ENCODE measurements around the gene KRTAP12-3. TPM values are rescaled to one million over a fixed set of nuclear protein-coding genes. Genes with fewer than 3 reads are reported as not detected.
"Not testable (repeated sequence)": the region's sequence is repeated elsewhere in the genome, so short reads cannot be mapped to it uniquely, and the experiment has no call there.

Gene KRTAP12-3
- total and polyA plus RNA-seq, 4 donors = not detected

GRCh38 chr21:44658913-44659595 lies 1.3 kb downstream of the KRTAP12-3 start:
- no peak overlapping the region for H3K4me3 ChIP-seq (ENCODE audit: low read depth in 1 of 3, low read length in 3 of 3)
- no peaks in the 10 kb centered on the region for H3K27me3 ChIP-seq (ENCODE audit: control insufficient read depth in 4 of 4, insufficient read depth in 4 of 4, low read length in 3 of 4)
- H3K9ac ChIP-seq (ENCODE audit: low read depth in 1 of 2, low read length in 2 of 2) = no peak overlapping the region
- H3K4me1 ChIP-seq (ENCODE audit: control insufficient read depth in 4 of 4, insufficient read depth in 4 of 4, low read length in 3 of 4) = no peaks in the 10 kb centered on the region
- WGBS = 51% methylated on average over 11 of the region's 11 CpGs
- H3K27ac ChIP-seq (ENCODE audit: low read depth in 1 of 2, low read length in 2 of 2) = no peak overlapping the region
- no peaks in the 10 kb centered on the region for H3K36me3 ChIP-seq (ENCODE audit: control insufficient read depth in 4 of 4, insufficient read depth in 3 of 4, low read depth in 1 of 4, low read length in 3 of 4)
- H3K9me3 ChIP-seq (ENCODE audit: control insufficient read depth in 4 of 4, low read length in 3 of 4) = peaks cover 0 to 5% (median 0%) of the 10 kb centered on the region in 4 donors
- no peak for DNase-seq (ENCODE audit: low spot score)
- TF ChIP-seq RXRA (IDR thresholded peaks at IDR 0.05) (no peak), GABPA (IDR thresholded peaks at IDR 0.05 in 1 of 2, conservative IDR thresholded peaks at IDR 0.05 in 1 of 2) (no peak), SP1 (IDR thresholded peaks at IDR 0.05) (no peak), MAX (IDR thresholded peaks at IDR 0.05) (no peak), REST (IDR thresholded peaks at IDR 0.05) (no peak)

- not testable (repeated sequence) for H3K27ac ChIP-seq (ENCODE audit: low read depth in 1 of 2, low read length in 2 of 2); H3K4me3 ChIP-seq (ENCODE audit: low read depth in 1 of 3, low read length in 3 of 3); H3K9me3 ChIP-seq (ENCODE audit: control insufficient read depth in 4 of 4, low read length in 3 of 4); H3K36me3 ChIP-seq (ENCODE audit: control insufficient read depth in 4 of 4, insufficient read depth in 3 of 4, low read depth in 1 of 4, low read length in 3 of 4); H3K4me1 ChIP-seq (ENCODE audit: control insufficient read depth in 4 of 4, insufficient read depth in 4 of 4, low read length in 3 of 4); H3K27me3 ChIP-seq (ENCODE audit: control insufficient read depth in 4 of 4, insufficient read depth in 4 of 4, low read length in 3 of 4); H3K9ac ChIP-seq (ENCODE audit: low read depth in 1 of 2, low read length in 2 of 2); DNase-seq (ENCODE audit: low spot score)
- 55% methylated on average over 7 of the region's 7 CpGs for WGBS
Observed at GRCh38 chr21:44661567-44661966, 3.8 kb downstream of the KRTAP12-3 start.

- WGBS = 77% methylated on average over 5 of the region's 5 CpGs
- no peaks in the 10 kb centered on the region for H3K36me3 ChIP-seq (ENCODE audit: control insufficient read depth in 4 of 4, insufficient read depth in 3 of 4, low read depth in 1 of 4, low read length in 3 of 4)
- DNase-seq (ENCODE audit: low spot score) = no peak
- H3K9ac ChIP-seq (ENCODE audit: low read depth in 1 of 2, low read length in 2 of 2) = no peak overlapping the region
- no peak overlapping the region for H3K27ac ChIP-seq (ENCODE audit: low read depth in 1 of 2, low read length in 2 of 2)
- H3K9me3 ChIP-seq (ENCODE audit: control insufficient read depth in 4 of 4, low read length in 3 of 4) = no peaks in the 10 kb centered on the region
- H3K4me3 ChIP-seq (ENCODE audit: low read depth in 1 of 3, low read length in 3 of 3) = no peak overlapping the region
- H3K27me3 ChIP-seq (ENCODE audit: control insufficient read depth in 4 of 4, insufficient read depth in 4 of 4, low read length in 3 of 4) = peaks cover 0 to 4% (median 0%) of the 10 kb centered on the region in 4 donors
- H3K4me1 ChIP-seq (ENCODE audit: control insufficient read depth in 4 of 4, insufficient read depth in 4 of 4, low read length in 3 of 4) = no peaks in the 10 kb centered on the region
- TF ChIP-seq MAX (IDR thresholded peaks at IDR 0.05) = no peak
- TF ChIP-seq NR2F2 (IDR thresholded peaks at IDR 0.05) = no peak
- TF ChIP-seq REST (IDR thresholded peaks at IDR 0.05) = no peak
- no peak for TF ChIP-seq CTCF (IDR thresholded peaks at IDR 0.05; ENCODE audit: low read depth, low read length, missing input control)
- no peak for TF ChIP-seq HNF4A (conservative IDR thresholded peaks at IDR 0.05)
- TF ChIP-seq RAD21 (IDR thresholded peaks at IDR 0.05) = no peak
- no peak for TF ChIP-seq RXRA (IDR thresholded peaks at IDR 0.05)
- no peak for TF ChIP-seq YY1 (IDR thresholded peaks at IDR 0.05)
- TF ChIP-seq SP1 (IDR thresholded peaks at IDR 0.05) = no peak
- TF ChIP-seq FOXA2 (IDR thresholded peaks at IDR 0.05) = no peak
- TF ChIP-seq TAF1 (conservative IDR thresholded peaks at IDR 0.05) = no peak
- TF ChIP-seq HNF4G (IDR thresholded peaks at IDR 0.05) = no peak
- TF ChIP-seq JUND (IDR thresholded peaks at IDR 0.05) = no peak
- no peak for TF ChIP-seq GABPA (IDR thresholded peaks at IDR 0.05 in 1 of 2, conservative IDR thresholded peaks at IDR 0.05 in 1 of 2)
- no peak for TF ChIP-seq EGR1 (IDR thresholded peaks at IDR 0.05; ENCODE audit: low read depth in 2 of 2)
- no peak for TF ChIP-seq ATF3 (IDR thresholded peaks at IDR 0.05)
Observed at GRCh38 chr21:44664691-44665090, 7.0 kb downstream of the KRTAP12-3 start.

Measured in liver (tissue), 9 donors.